Neural cell (in vitro differentiated cells): ENCODE measurements around the gene NCOA5.

Source experiments
- EP300 ChIP-seq: fragments of 450-650 bp; conservative IDR thresholded peaks from 2 replicates; pipeline ENCODE4 v1.6.1; 2014; ENCODE audit warnings: antibody characterized with exemption, mild to moderate bottlenecking, moderate library complexity; ENCODE audit not compliant: poor library complexity, severe bottlenecking
- EZH2 ChIP-seq: fragments of 200-600, 300-800 bp; shearing (Covaris generic), sonication (generic); IDR thresholded peaks from 2 replicates; pipeline ENCODE4 v1.6.1; 2014; ENCODE audit warnings: antibody characterized with exemption, low read length, borderline replicate concordance, mild to moderate bottlenecking; ENCODE audit not compliant: insufficient read depth, poor library complexity, severe bottlenecking
- MXI1 ChIP-seq: fragments of 450-650 bp; conservative IDR thresholded peaks from 2 replicates; pipeline ENCODE4 v1.6.1; 2014; ENCODE audit warnings: antibody characterized with exemption, mild to moderate bottlenecking; ENCODE audit not compliant: poor library complexity, severe bottlenecking
- POLR2AphosphoS5 ChIP-seq: IDR thresholded peaks from 2 replicates; pipeline ENCODE4 v1.6.1; 2012
- RAD21 ChIP-seq: fragments of 450-650 bp; conservative IDR thresholded peaks from 2 replicates; pipeline ENCODE4 v1.6.1; 2014; ENCODE audit warnings: antibody characterized with exemption, mild to moderate bottlenecking, moderate library complexity
- SMC3 ChIP-seq: fragments of 450-650 bp; conservative IDR thresholded peaks from 2 replicates; pipeline ENCODE4 v1.6.1; 2014; ENCODE audit warnings: antibody characterized with exemption, mild to moderate bottlenecking, moderate library complexity; ENCODE audit not compliant: poor library complexity
- TAF1 ChIP-seq: IDR thresholded peaks from 2 replicates; pipeline ENCODE4 v1.6.1; 2012; ENCODE audit warnings: low read depth
- TF ChIP-seq, protein P1 (sequence below): fragments of 450-650 bp; IDR thresholded peaks from 2 replicates; pipeline ENCODE4 v1.5.1; 2014; ENCODE audit warnings: antibody characterized with exemption, mild to moderate bottlenecking, moderate library complexity; ENCODE audit not compliant: poor library complexity, severe bottlenecking
- TF ChIP-seq, protein P2 (sequence below): IDR thresholded peaks from 2 replicates; pipeline ENCODE4 v1.6.1; 2012; ENCODE audit warnings: borderline replicate concordance

DNA sequence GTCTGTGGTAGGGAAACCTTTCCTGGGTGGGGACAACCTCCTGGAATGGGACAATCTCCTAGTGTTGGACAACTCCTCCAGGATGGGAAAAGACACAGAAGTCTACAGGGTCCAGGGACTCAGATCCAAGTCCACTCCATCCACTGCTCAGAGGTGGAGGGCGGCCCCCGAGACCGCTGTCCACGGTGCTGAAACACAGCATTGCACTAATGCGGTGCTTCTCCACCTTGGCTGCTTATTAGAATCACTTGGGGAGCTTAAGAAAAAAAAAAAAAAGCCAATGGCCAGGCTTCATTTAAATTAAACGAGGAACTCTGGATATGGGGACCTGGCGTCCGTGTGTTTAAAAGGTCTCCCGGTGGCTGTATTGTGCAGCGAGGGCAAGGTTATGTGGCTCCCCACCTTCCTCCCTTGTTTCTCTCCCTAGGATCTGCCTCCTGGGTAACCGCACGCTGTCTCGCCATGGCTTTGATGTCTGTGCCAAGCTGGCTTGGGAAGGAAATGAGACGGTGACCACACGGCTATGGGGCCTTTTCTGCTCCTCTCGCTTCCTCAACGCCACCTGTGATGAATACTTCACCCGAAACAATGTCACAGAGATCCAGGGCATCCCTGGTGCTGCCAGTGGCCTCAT, 48.7 kb downstream of the NCOA5 start:
- TF ChIP-seq, protein P1, sequence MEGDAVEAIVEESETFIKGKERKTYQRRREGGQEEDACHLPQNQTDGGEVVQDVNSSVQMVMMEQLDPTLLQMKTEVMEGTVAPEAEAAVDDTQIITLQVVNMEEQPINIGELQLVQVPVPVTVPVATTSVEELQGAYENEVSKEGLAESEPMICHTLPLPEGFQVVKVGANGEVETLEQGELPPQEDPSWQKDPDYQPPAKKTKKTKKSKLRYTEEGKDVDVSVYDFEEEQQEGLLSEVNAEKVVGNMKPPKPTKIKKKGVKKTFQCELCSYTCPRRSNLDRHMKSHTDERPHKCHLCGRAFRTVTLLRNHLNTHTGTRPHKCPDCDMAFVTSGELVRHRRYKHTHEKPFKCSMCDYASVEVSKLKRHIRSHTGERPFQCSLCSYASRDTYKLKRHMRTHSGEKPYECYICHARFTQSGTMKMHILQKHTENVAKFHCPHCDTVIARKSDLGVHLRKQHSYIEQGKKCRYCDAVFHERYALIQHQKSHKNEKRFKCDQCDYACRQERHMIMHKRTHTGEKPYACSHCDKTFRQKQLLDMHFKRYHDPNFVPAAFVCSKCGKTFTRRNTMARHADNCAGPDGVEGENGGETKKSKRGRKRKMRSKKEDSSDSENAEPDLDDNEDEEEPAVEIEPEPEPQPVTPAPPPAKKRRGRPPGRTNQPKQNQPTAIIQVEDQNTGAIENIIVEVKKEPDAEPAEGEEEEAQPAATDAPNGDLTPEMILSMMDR, result no peak
- TF ChIP-seq EP300, result no peak
- no peak for TF ChIP-seq EZH2
- TF ChIP-seq POLR2AphosphoS5, result no peak
- no peak for TF ChIP-seq TAF1
- no peak for TF ChIP-seq SMC3
- TF ChIP-seq MXI1, result no peak
- TF ChIP-seq RAD21, result no peak
- TF ChIP-seq, protein P2, sequence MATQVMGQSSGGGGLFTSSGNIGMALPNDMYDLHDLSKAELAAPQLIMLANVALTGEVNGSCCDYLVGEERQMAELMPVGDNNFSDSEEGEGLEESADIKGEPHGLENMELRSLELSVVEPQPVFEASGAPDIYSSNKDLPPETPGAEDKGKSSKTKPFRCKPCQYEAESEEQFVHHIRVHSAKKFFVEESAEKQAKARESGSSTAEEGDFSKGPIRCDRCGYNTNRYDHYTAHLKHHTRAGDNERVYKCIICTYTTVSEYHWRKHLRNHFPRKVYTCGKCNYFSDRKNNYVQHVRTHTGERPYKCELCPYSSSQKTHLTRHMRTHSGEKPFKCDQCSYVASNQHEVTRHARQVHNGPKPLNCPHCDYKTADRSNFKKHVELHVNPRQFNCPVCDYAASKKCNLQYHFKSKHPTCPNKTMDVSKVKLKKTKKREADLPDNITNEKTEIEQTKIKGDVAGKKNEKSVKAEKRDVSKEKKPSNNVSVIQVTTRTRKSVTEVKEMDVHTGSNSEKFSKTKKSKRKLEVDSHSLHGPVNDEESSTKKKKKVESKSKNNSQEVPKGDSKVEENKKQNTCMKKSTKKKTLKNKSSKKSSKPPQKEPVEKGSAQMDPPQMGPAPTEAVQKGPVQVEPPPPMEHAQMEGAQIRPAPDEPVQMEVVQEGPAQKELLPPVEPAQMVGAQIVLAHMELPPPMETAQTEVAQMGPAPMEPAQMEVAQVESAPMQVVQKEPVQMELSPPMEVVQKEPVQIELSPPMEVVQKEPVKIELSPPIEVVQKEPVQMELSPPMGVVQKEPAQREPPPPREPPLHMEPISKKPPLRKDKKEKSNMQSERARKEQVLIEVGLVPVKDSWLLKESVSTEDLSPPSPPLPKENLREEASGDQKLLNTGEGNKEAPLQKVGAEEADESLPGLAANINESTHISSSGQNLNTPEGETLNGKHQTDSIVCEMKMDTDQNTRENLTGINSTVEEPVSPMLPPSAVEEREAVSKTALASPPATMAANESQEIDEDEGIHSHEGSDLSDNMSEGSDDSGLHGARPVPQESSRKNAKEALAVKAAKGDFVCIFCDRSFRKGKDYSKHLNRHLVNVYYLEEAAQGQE, result peak; percentile 88
